ENCODE results near the gene RDX.

The RDX gene

DNA sequence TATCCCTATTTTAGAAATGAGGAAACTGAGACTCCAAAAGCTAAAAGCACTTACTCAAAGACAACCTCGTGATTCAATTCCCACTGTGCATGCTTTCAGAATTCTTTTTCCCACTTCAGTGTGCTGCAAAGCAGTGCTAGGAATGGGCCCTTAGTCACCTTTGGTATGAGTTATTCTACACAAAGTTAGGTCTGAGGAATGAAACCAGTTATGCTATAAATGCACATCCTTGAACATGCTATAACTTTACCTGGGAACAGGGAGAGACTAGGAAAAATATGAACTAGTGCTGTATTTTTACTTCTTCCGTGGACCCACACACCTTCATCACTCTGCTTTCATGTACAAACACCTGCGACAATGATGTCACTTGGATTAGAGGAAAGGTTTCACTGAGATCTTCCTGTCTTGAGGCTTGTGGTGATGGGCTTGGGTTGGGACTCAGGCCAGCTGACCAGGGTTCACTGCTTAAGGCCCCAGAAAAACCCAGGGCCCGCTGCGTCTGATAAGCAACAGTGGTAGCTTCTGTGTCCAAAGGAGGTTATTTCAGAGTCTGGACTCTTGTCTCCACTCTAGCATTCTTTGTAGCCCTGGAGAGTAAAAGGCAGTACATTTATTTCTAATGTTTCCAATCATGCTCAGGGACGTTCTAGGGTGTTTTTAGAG is 121.6 kb downstream of the RDX start:
- H3K14ac ChIP-seq (ENCODE audit: low read length in 2 of 2): no peak overlapping the region
- no peak overlapping the region for H2AFZ ChIP-seq (ENCODE audit: low read depth, low read length)
- no peaks in the 10 kb centered on the region for H3K79me1 ChIP-seq (replicated peaks; ENCODE audit: low read length, poor library complexity, severe bottlenecking)
- no peaks in the 10 kb centered on the region for H3K36me3 ChIP-seq (ENCODE audit: control insufficient read depth in 1 of 2, insufficient read depth in 2 of 2, low read depth in 1 of 2, low read length in 2 of 2)
- no peaks in the 10 kb centered on the region for H3K9me3 ChIP-seq (ENCODE audit: control insufficient read depth, low read length)
- no peak overlapping the region for H2BK15ac ChIP-seq (ENCODE audit: low read depth, poor library complexity, severe bottlenecking)
- H2BK120ac ChIP-seq (ENCODE audit: low read depth, low read length): no peak overlapping the region
- no peak overlapping the region for H3K23ac ChIP-seq (ENCODE audit: low read length in 2 of 2)
- H2BK12ac ChIP-seq (ENCODE audit: low read length in 2 of 2): no peak overlapping the region
- H3K27me3 ChIP-seq (ENCODE audit: control insufficient read depth in 1 of 2, insufficient read depth in 1 of 2, low read length in 2 of 2): no peaks in the 10 kb centered on the region
- H4K91ac ChIP-seq (ENCODE audit: low read length): no peak overlapping the region
- peaks cover 5% of the 10 kb centered on the region for H3K4me1 ChIP-seq (ENCODE audit: control insufficient read depth, insufficient read depth, low read depth, low read length)
- H3K4me2 ChIP-seq (ENCODE audit: low read length, poor library complexity, severe bottlenecking): no peak overlapping the region
- peak overlapping the region in 1 of 2 experiments; percentile 74 for H3K4me3 ChIP-seq (ENCODE audit: insufficient read depth in 1 of 2, low read depth in 1 of 2, low read length in 2 of 2)
- H3K9ac ChIP-seq (ENCODE audit: low read length): peak overlapping the region; percentile 83
- no peak overlapping the region for H2BK5ac ChIP-seq (ENCODE audit: low read depth, low read length, poor library complexity, severe bottlenecking)
- WGBS: 74% methylated on average over 4 of the region's 6 CpGs
- H3K27ac ChIP-seq (ENCODE audit: low read length, poor library complexity, severe bottlenecking): peak overlapping the region; percentile 72
- no peak overlapping the region for H3K18ac ChIP-seq (ENCODE audit: low read depth in 1 of 2, low read length in 2 of 2)
- peak overlapping the region; percentile 70 for H2AK5ac ChIP-seq (ENCODE audit: low read length, severe bottlenecking)
- peak; percentile 26 for DNase-seq
- H4K8ac ChIP-seq (ENCODE audit: low read length): no peak overlapping the region
- peak overlapping the region in 1 of 2 experiments; percentile 21 for H3K4ac ChIP-seq (ENCODE audit: low read depth in 1 of 2, low read length in 2 of 2)

DNA sequence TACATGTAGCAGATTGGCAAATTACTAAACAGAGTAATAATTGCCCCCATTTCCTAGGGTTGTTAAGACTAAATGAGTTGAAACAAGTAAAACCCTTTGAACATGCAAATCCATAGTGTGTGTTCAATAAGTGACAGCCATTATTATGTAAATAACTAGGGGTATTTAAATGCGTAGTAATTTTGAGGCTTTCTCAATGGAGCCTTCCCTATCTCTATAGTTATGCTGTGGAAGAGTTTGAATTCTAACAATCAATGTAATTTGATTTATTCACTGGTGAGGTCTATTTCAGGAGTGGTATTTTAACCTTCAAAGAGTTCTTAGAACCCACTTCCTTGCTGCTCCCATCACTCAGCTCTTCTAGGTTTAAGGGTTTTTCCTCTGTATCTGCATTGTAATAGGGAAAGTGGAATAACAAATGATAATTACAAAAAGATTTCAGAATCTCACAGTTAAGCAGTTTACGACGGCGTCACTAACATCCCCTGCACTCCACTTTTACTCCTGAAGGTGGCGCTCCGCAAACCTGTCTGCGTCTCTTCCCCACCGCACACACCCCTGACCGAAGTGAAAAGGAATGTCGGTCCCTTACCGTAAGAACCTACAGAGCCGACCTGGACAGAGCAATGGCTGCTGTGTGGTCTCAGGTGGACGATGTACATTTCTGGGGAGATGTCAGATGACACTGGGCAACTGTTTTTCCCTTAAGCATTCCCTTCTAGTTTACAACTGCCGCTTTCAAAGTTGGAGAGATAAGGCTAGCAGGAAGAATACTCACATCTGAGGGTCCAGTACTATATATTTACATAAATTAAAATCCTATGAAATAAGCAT is 122.4 kb downstream of the RDX start:
- H3K4me3 ChIP-seq (ENCODE audit: insufficient read depth in 1 of 2, low read depth in 1 of 2, low read length in 2 of 2): peak overlapping the region in 1 of 2 experiments; percentile 74

DNA sequence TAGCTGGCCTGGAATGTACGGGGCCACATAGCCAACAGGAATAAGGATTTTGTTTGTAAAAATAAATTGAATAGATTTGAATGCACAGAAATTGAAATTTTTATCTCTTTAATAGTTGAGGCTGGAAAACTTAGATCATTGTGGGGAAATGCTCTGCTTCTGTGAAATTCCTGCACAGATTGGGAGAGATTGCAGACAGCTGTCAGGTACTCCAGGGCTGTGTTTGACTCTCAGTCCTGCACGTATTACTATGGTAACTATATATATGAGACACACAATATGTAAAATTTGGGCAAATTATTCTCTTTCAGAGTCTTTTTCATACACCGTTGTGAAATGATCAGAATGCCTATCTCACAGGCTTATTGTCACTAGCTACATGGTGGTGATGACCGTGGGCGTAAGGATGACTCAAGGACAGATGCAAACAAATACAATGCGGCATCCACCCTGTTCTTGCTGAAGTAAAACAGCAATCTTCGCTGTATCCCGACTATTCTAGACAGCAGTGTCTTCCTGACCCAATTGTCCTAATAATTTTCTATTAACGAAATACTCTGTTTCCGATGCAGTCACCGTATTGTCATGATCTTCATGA is 123.8 kb downstream of the RDX start:
- H4K8ac ChIP-seq (ENCODE audit: low read length): no peak overlapping the region
- no peak for DNase-seq
- no peak overlapping the region for H3K4me2 ChIP-seq (ENCODE audit: low read length, poor library complexity, severe bottlenecking)
- no peak overlapping the region for H2BK120ac ChIP-seq (ENCODE audit: low read depth, low read length)
- H3K4me3 ChIP-seq (ENCODE audit: insufficient read depth in 1 of 2, low read depth in 1 of 2, low read length in 2 of 2): no peak overlapping the region
- H3K18ac ChIP-seq (ENCODE audit: low read depth in 1 of 2, low read length in 2 of 2): no peak overlapping the region
- H3K23ac ChIP-seq (ENCODE audit: low read length in 2 of 2): no peak overlapping the region
- H2AK5ac ChIP-seq (ENCODE audit: low read length, severe bottlenecking): no peak overlapping the region
- 86% methylated on average over 10 of the region's 11 CpGs for whole genome bisulfite sequencing
- no peaks in the 10 kb centered on the region for H3K36me3 ChIP-seq (ENCODE audit: control insufficient read depth in 1 of 2, insufficient read depth in 2 of 2, low read depth in 1 of 2, low read length in 2 of 2)
- H3K79me1 ChIP-seq (replicated peaks; ENCODE audit: low read length, poor library complexity, severe bottlenecking): peaks cover under 1% of the 10 kb centered on the region
- no peak overlapping the region for H2BK15ac ChIP-seq (ENCODE audit: low read depth, poor library complexity, severe bottlenecking)
- no peak overlapping the region for H2AFZ ChIP-seq (ENCODE audit: low read depth, low read length)
- H3K4me1 ChIP-seq (ENCODE audit: control insufficient read depth, insufficient read depth, low read depth, low read length): peaks cover 5% of the 10 kb centered on the region
- no peaks in the 10 kb centered on the region for H3K9me3 ChIP-seq (ENCODE audit: control insufficient read depth, low read length)
- H4K91ac ChIP-seq (ENCODE audit: low read length): no peak overlapping the region
- no peak overlapping the region for H3K14ac ChIP-seq (ENCODE audit: low read length in 2 of 2)
- no peak overlapping the region for H2BK12ac ChIP-seq (ENCODE audit: low read length in 2 of 2)
- no peak overlapping the region for H3K9ac ChIP-seq (ENCODE audit: low read length)
- no peak overlapping the region for H3K4ac ChIP-seq (ENCODE audit: low read depth in 1 of 2, low read length in 2 of 2)
- H2BK5ac ChIP-seq (ENCODE audit: low read depth, low read length, poor library complexity, severe bottlenecking): no peak overlapping the region
- no peaks in the 10 kb centered on the region for H3K27me3 ChIP-seq (ENCODE audit: control insufficient read depth in 1 of 2, insufficient read depth in 1 of 2, low read length in 2 of 2)
- no peak overlapping the region for H3K27ac ChIP-seq (ENCODE audit: low read length, poor library complexity, severe bottlenecking)

More for the DNA sequence above, 122.4 kb downstream of the RDX start:
- Histone ChIP-seq H3K9me3 (ENCODE audit: control insufficient read depth, low read length) (no peaks in the 10 kb centered on the region), H2BK5ac (ENCODE audit: low read depth, low read length, poor library complexity, severe bottlenecking) (no peak overlapping the region), H2AK5ac (ENCODE audit: low read length, severe bottlenecking) (no peak overlapping the region), H3K4me2 (ENCODE audit: low read length, poor library complexity, severe bottlenecking) (peak overlapping the region; percentile 51), H3K14ac (ENCODE audit: low read length in 2 of 2) (no peak overlapping the region), H3K23ac (ENCODE audit: low read length in 2 of 2) (no peak overlapping the region), H3K36me3 (ENCODE audit: control insufficient read depth in 1 of 2, insufficient read depth in 2 of 2, low read depth in 1 of 2, low read length in 2 of 2) (no peaks in the 10 kb centered on the region), H3K79me1 (replicated peaks; ENCODE audit: low read length, poor library complexity, severe bottlenecking) (no peaks in the 10 kb centered on the region), H3K9ac (ENCODE audit: low read length) (peak overlapping the region; percentile 83), H3K4ac (ENCODE audit: low read depth in 1 of 2, low read length in 2 of 2) (no peak overlapping the region), H3K4me1 (ENCODE audit: control insufficient read depth, insufficient read depth, low read depth, low read length) (peaks cover 5% of the 10 kb centered on the region), H3K27ac (ENCODE audit: low read length, poor library complexity, severe bottlenecking) (peak overlapping the region; percentile 72), H2BK12ac (ENCODE audit: low read length in 2 of 2) (no peak overlapping the region), H4K8ac (ENCODE audit: low read length) (peak overlapping the region; percentile 70), H3K18ac (ENCODE audit: low read depth in 1 of 2, low read length in 2 of 2) (no peak overlapping the region), H3K27me3 (ENCODE audit: control insufficient read depth in 1 of 2, insufficient read depth in 1 of 2, low read length in 2 of 2) (no peaks in the 10 kb centered on the region), H2BK120ac (ENCODE audit: low read depth, low read length) (no peak overlapping the region), H2AFZ (ENCODE audit: low read depth, low read length) (no peak overlapping the region), H2BK15ac (ENCODE audit: low read depth, poor library complexity, severe bottlenecking) (no peak overlapping the region), H4K91ac (ENCODE audit: low read length) (no peak overlapping the region)
- peak; percentile 59 for DNase-seq
- WGBS: 26% methylated on average over 12 of the region's 14 CpGs

DNA sequence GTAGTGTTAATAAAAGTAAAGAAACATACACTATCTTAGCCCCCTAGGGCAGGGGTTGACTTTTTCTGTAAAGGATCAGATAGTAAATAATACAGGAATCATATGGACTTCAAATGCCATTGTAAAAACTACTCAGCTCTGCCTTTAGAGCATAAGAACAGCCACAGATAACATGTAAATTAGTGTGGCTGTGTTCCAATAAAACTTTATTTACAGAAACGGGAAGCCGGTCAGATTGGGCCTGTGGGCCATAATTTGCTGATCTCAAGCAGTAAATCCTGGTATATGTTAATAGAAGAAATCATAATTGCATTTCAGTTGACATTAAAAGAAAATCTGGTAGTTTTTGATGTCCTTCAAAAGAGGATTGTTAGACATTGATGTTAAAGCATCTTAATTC is 126.7 kb downstream of the RDX start:
- H3K23ac ChIP-seq (ENCODE audit: low read length in 2 of 2): no peak overlapping the region
- no peak overlapping the region for H3K4me3 ChIP-seq (ENCODE audit: insufficient read depth in 1 of 2, low read depth in 1 of 2, low read length in 2 of 2)
- no peak overlapping the region for H3K27ac ChIP-seq (ENCODE audit: low read length, poor library complexity, severe bottlenecking)
- no peaks in the 10 kb centered on the region for H3K9me3 ChIP-seq (ENCODE audit: control insufficient read depth, low read length)
- H3K14ac ChIP-seq (ENCODE audit: low read length in 2 of 2): no peak overlapping the region
- H2BK5ac ChIP-seq (ENCODE audit: low read depth, low read length, poor library complexity, severe bottlenecking): no peak overlapping the region
- H3K9ac ChIP-seq (ENCODE audit: low read length): no peak overlapping the region
- H2AFZ ChIP-seq (ENCODE audit: low read depth, low read length): no peak overlapping the region
- no peak overlapping the region for H2BK15ac ChIP-seq (ENCODE audit: low read depth, poor library complexity, severe bottlenecking)
- H2BK12ac ChIP-seq (ENCODE audit: low read length in 2 of 2): no peak overlapping the region
- 92% methylated on average over 2 of the region's 2 CpGs for WGBS
- H3K4me2 ChIP-seq (ENCODE audit: low read length, poor library complexity, severe bottlenecking): no peak overlapping the region
- peaks cover 9 to 12% of the 10 kb centered on the region in 2 experiments for H3K36me3 ChIP-seq (ENCODE audit: control insufficient read depth in 1 of 2, insufficient read depth in 2 of 2, low read depth in 1 of 2, low read length in 2 of 2)
- H2AK5ac ChIP-seq (ENCODE audit: low read length, severe bottlenecking): no peak overlapping the region
- H3K79me1 ChIP-seq (replicated peaks; ENCODE audit: low read length, poor library complexity, severe bottlenecking): peaks cover 9% of the 10 kb centered on the region
- no peak overlapping the region for H4K8ac ChIP-seq (ENCODE audit: low read length)
- H3K4ac ChIP-seq (ENCODE audit: low read depth in 1 of 2, low read length in 2 of 2): no peak overlapping the region
- no peak overlapping the region for H4K91ac ChIP-seq (ENCODE audit: low read length)
- no peak overlapping the region for H2BK120ac ChIP-seq (ENCODE audit: low read depth, low read length)
- H3K27me3 ChIP-seq (ENCODE audit: control insufficient read depth in 1 of 2, insufficient read depth in 1 of 2, low read length in 2 of 2): no peaks in the 10 kb centered on the region
- H3K4me1 ChIP-seq (ENCODE audit: control insufficient read depth, insufficient read depth, low read depth, low read length): no peaks in the 10 kb centered on the region
- DNase-seq: no peak
- no peak overlapping the region for H3K18ac ChIP-seq (ENCODE audit: low read depth in 1 of 2, low read length in 2 of 2)
